GM18909 (cell line): ENCODE data around the gene HRAS.
"Not testable (repeated sequence)": the region's sequence is repeated elsewhere in the genome, so short reads cannot be mapped to it uniquely, and the experiment has no call there.

Experiments
- ATAC-seq: cut with Tn5 transposase; IDR thresholded peaks from one replicate; pipeline ENCODE4 v1.9.1; 2021; ENCODE audit warnings: mild to moderate bottlenecking; ENCODE audit not compliant: unreplicated experiment, poor library complexity

Gene HRAS

DNA sequence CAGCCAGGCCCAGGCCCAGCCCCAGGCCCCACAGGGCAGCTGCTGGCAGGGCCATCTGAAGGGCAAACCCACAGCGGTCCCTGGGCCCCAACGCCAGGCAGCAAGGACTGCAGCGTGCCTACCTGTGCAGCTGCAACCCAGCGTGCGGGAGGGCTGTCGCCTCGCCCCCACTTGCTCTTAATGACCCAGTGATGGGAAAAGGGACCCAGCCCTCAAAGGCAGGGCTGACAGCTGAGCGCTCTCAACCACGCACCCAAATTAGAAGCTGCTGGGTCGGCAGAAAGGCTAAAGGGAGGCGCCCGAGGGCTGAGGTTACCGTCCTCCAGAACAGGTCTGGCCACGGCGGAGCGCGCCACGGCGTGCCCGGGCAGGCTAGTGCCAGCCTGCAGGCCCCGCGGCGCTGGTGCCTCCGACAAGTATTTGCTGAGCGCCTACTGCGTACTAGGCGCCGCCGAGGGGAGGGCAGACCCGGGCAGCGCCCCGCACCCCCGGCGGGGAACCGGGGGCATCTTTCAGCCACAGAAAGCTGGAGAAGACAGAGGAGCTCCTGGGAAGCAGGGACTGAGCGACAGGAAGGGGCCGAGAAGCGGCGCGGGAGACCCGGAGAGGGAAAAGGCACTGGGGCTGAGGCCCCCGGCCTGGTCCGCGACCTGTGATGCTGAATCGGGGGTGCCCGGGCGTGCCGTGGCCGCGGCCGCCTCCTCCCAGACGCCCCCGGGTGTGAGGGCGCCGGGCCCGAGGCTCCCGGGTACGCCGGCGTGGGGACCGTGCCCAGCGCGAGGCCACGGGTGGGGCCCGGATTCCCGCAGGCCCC, 773 bp downstream of the HRAS start:
- peak; percentile 1 for ATAC-seq

DNA sequence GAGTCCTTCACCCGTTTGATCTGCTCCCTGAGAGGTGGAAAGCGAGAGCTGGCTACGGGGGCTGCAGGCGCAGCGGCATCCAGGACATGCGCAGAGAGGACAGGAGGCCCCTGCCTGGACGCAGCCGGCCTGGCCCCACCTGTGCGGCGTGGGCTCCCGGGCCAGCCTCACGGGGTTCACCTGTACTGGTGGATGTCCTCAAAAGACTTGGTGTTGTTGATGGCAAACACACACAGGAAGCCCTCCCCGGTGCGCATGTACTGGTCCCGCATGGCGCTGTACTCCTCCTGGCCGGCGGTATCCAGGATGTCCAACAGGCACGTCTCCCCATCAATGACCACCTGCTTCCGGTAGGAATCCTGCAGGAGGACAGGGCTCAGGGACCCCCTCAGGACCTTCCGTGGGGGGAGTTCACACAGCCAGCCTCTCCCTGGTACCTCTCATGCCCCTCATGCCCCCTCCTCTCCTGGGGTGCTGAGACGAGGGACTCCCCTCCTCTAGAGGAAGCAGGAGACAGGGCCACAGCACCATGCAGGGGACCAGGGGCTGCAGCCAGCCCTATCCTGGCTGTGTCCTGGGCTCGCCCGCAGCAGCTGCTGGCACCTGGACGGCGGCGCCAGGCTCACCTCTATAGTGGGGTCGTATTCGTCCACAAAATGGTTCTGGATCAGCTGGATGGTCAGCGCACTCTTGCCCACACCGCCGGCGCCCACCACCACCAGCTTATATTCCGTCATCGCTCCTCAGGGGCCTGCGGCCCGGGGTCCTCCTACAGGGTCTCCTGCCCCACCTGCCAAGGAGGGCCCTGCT, 1.6 kb downstream of the HRAS start:
- no peak for ATAC-seq

DNA sequence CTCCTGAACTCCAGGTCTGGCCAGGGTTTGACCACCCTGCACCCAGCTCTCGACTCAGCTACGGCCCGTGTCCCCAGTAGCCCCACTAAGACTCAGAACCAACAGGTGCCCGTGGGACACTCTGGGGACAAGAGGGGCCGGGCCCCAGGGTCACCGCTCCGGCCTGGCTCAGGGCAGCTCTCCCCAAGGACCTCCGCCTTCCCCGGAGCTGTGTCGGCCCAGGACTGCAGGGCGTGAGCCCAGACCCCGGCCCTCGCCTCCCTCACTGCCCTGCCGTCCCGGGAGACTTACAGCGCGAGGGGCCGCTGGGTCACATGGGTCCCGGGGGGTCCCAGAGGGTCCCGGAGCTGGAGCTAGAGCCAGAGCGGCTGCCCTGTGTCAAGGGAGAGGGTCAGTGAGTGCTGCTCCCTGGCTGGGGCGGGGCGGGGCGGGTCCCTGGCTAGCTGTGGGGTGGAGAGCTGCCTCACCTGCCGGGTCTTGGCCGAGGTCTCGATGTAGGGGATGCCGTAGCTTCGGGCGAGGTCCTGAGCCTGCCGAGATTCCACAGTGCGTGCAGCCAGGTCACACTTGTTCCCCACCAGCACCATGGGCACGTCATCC, 2.3 kb downstream of the HRAS start:
- ATAC-seq, result no peak

DNA sequence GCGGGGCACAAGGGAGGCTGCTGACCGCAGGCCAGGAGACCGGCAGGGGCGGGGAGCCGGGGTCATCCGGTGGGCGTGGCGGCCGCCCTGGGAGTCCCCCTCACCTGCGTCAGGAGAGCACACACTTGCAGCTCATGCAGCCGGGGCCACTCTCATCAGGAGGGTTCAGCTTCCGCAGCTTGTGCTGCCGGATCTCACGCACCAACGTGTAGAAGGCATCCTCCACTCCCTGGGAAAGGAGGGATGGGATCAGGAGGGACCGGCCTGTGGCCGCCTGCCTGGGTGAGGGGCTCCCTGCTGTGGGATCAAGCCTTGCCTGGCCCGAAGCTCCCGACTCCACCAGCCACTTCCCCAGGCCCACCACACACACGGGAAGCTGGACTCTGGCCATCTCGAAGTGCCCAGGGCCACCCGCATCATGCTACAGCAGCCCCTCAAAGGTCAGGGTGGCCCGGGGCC, 2.8 kb downstream of the HRAS start:
- ATAC-seq, result no peak

DNA sequence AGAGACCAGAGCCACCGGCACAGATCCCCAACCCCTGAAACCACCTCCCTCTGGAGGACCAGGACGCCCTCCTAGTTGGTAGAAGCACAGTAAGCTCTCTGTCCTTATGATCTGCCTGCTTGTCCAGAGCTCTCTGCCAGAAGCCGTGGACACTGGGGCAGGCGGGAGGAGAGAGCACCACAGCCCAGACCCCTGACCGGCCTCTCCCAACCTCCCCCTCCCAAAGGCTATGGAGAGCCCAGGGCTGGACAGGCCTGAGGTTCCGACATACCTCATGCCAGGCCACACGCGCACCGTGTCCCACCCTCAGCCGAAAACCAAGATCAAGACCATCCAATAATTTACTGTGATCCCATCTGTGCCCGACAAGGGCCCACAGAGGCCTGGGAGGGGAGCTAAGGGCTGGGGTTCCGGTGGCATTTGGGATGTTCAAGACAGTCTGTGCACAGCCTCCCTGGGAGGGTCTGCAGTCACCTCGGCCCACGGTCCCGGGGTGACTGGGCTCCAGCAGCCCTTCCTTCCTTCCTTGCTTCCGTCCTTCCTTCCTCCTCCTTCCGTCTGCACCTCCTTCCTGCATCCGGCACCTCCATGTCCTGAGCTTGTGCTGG, 3.4 kb downstream of the HRAS start:
- ATAC-seq, result no peak

DNA sequence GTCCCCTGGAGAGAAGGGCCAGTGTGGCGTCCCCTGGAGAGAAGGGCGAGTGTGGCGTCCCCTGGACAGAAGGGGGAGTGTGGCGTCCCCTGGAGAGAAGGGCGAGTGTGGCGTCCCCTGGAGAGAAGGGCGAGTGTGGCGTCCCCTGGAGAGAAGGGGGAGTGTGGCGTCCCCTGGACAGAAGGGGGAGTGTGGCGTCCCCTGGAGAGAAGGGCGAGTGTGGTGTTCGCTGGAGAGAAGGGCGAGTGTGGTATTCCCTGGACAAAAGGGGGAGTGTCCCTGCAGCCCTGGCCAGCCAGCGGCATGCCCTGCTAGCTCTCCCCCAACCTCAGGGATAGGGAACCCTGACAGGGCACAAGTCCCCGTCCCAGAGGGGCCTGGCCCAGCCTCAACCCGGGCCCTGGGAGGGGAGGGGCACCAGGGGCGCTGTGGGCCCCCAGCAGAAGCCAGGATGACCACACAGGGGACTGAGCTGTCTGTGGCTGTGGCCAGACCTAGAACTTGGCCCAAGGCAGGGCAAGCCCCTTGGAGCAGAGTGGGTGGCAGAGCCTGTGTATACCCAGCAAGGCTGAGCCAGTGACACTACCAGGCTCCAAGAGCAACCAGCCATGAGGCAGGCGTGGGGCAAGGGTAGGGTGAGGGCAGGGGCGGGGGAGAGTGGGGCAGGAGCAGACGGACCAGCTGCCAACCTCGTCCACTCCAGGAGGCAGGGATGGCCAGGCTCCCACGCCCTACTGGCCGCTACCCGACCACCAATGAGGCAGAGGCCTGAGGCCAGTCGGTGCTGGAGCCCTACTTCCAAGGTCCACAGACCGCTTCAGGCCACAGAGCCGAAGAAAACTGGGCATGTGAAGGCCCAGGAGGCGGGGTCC, 4.2 kb downstream of the HRAS start:
- ATAC-seq, result no peak

DNA sequence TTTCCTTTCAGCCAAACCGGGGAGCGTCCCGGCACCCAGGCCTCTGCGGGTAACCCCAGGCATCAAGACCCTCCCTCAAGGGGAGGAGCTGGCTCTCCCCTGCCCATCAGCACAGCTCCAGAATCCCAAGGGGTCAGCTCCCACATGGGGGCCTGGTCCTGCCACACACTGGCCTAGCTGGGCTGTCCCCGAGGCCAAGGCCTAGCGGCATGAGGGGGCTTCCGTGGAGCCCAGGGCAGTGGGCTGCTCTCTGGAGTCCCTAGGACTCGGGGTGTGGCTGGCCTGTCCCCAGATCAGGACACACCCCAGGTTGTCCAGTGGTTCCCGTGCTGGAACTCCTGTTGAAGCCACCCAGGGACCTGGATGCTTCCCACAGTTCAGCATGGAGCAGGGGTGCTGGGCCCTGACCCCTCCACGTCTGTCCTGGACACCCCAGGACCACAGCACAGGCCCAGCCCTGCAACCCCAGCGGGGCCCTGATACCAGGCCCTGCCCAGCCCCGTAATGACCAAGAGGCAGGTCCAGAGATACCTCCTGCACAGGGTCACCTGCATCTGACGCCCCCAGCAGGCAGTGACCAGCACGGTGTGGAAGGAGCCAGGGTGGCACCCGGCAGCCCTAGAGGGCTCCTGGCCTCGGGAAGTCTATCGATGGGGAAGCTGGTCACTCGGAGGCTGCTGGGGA, 5.5 kb downstream of the HRAS start:
- ATAC-seq, result no peak

DNA sequence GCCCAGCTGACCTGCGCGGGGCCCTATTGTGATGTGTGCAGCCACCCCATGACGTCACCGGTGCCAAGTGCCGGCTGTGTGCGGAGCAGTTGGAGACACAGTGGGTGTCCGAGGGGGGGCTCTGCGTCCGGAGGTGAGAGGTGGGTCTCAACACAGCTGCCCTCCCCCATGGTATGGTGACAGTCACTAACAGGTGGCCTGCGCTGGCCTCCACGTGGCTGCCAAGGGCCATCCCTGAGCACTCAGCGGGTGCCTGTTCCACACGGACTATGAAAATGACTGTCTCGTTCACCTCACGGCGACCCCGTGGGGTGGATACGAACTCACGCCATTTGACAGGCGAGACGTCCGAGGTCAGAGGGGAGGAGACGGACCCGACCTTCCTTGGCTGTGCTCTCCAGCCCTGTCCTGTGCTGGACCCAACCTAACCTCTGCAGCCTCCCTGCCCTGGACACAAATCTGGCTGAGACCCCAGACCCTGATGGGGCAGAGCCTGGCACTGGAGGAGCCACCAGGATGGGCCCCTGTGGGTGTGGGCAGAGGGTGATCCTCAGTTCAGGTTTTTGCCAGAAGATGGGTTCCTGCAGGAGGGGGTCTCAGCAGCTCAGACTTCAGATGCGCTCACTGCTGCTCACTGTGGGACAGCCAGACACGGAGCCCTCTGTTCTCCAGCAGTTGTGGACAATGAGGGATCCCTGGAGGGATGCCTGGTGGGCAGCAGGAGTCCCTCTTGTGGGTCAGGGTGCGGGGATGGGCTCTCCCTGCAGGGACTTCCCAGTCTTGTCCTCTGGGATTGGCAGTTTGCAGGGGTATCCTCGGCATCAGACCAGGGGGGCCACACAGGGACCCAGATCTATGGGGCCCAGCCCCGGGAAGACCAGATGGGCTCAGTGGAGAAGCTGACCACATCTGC, 6.3 kb downstream of the HRAS start:
- no peak for ATAC-seq

DNA sequence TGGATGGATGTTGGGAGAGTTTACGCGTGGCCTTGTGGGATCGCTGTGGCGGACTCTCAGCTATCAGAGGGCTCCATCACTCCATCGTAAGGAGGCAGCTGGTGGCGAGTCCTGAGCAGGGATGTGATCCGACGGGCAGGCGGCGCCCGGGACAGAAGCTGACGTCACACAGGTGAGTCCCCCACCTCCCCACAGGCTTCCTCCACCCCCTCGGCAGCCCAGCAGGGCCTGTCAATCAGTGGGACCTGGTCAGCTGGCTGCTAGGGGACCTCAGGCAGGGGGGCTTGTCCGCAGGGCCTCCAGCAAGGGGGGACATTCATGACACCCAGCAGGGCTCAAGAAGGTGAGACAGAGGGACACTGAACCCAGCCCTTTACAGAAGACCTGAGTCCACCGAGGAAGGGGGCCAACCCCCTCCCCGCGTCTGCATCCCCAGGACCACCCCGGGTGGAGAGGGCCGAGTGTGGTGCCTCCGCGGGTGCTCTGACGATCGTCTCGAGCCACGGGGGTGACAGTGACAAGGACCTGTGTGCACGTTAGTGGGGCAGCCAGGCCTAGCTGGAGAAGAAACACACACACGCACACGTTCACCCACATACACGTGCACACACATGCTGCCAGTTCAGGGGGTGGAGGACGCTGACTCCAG, 7.1 kb downstream of the HRAS start:
- no peak for ATAC-seq

DNA sequence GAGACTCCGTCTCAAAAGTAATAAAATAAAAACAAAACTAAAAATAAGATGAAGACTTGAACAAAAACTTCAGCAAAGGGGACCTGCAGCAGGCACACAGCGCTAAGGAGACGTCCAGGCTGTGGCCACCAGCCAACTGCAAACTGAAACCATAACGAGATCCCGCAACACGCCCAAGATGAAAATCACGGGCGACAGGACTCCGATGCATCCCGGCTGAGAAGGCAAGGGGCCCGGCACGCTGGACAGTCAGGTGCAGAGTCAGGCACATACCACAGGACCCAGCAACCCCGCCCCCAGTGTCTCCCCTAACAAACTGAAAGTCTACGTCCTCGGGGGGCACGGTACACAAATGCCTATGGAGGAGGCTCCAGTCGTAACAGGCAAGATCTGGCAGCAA, 9.2 kb downstream of the HRAS start:
- no peak for ATAC-seq

DNA sequence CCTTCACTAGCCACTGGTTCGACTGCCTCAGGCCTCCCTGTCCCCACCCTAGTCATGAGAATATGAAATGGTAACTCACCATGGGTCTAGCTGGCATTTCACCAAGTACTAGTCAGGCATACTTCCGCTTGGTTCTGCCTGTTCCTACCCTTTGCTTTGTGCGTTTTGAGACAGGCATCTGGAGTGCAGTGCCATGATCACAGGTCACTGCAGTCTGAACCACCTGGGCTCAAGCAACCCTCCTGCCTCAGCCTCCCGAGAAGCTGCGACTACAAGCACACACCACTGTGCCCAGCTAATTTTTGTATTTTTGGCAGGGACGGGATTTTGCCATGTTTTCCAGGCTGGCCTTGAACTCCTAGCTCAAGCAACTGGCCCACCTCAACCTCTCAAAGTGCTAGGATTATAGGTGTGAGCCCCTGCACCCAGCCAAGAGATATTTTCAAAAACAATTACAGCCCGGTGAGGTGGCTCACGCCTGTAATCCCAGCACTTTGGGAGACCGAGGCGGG, 14.1 kb downstream of the HRAS start:
- ATAC-seq, result no peak

DNA sequence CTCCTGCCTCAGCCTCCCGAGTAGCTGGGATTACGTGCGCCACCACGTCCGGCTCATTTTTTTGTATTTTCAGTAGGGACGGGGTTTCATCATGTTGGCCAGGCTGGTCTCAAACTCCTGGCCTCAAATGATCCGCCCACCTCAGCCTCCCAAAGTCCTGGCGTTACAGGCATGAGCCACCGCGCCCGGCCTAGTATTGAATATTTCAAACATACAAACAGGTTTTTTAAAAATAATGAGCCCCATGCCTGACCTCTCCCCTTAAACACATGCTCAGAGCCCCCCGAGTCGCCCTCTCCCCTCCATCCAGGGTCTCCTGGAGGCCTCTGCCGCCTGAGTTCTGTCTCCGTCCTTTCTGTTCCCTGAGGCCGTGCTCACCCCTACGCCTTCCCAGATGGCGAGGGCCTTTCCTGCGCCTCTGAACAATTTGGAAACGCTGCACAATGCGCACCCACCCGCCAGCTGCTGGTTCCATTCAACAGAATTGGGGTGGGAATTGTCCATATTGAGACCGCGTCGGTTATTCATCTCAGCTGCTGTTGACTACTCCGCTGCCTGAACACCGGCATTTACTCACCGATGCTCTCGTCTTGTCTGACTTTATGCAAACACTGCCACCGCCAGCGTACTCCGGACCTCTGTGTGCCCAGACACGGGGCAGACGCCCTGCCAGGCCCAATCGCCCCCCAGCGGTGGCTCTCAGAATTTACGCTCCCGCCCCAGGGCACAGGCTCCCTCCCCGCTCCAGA, 14.8 kb downstream of the HRAS start:
- no peak for ATAC-seq

DNA sequence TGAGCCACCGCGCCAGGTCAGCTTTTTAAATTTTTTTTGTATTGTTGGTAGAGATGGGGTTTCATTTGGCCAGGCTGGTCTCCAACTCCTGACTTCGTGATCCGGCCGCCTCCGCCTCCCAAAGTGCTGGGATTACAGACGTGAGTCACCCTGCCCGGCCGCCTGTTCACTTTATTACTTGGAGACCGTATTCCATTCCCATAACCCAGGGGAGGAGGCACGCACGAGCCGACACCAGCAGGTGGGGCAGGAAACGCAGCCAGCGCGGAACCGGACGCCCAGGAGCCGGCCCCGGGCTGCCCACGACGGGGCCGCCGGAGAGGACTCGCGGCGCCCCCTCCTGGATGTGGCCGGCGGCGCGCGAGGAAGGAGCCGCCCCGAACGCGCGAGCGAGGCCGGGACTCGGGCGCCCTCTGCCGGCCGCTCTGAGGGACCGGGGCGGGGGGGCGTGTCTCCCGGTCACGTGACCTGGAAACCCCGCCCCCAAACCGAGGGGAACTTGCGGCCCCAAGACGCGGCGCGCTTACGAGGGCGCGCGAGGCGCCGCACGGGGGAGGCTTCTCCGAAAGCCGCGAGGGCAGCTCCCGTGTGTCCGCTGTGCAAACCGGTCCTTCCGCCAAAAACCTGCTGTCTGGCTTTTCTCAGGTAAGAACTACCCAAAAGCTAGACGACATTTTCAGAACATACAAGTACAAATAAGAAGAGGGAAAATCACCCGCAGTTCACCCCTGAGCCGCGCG, 16.7 kb downstream of the HRAS start:
- ATAC-seq, result peak; percentile 82

DNA sequence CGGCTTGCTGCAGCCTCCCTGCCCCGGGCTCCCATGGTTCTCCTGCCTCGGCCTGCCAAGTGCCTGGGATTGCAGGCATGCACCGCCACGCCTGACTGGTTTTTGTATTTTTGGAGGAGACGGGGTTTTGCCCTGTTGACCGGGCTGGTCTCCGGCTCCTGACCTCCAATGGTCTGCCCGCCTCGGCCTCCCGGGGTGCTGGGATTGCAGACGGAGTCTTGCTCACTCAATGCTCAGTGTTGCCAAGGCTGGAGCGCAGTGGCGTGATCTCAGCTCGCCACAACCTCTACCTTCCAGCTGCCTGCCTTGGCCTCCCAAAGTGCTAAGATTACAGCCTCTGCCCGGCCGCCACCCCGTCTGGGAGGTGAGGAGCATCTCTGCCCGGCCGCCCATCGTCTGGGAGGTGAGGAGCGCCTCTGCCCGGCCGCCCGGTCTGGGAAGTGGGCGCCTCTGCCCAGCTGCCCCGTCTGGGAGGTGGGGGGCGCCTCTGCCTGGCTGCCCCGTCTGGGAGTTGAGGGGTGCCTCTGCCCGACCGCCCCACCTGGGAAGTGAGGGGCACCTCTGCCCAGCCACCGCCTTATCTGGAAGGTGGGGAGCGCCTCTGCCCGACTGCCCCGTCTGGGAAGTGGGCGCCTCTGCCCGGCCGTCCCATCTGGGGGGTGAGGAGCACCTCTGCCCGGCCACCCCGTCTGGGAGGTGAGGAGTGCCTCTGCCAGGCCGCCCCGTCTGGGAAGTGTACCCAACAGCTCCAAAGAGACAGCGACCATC, 18.3 kb downstream of the HRAS start:
- ATAC-seq, result not testable (repeated sequence)

DNA sequence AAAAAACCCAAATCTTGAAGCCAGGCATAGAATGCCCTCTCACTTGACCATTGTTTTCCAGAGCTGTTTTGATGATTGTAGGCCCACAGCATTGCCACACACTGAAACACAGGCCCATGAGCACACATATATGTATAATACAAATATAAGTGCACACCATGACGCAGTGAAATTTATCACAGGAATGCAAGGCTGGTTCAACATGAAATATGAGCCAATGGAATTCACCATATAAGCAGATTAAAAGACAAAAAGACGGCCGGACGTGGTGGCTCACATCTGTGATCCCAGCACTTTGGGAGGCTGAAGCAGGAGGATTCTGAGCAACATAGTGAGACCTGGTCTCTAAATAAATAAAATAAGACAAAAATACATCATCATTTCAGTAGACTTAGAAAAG, 19.0 kb downstream of the HRAS start:
- ATAC-seq, result no peak
